Pons (tissue), 1 donor: ENCODE results near the gene JPH4.

Experiments
- DNase-seq: peaks from one replicate; pipeline ENCODE4 v3.0.0-alpha.2; 2016; ENCODE audit warnings: low spot score

The JPH4 gene

DNA sequence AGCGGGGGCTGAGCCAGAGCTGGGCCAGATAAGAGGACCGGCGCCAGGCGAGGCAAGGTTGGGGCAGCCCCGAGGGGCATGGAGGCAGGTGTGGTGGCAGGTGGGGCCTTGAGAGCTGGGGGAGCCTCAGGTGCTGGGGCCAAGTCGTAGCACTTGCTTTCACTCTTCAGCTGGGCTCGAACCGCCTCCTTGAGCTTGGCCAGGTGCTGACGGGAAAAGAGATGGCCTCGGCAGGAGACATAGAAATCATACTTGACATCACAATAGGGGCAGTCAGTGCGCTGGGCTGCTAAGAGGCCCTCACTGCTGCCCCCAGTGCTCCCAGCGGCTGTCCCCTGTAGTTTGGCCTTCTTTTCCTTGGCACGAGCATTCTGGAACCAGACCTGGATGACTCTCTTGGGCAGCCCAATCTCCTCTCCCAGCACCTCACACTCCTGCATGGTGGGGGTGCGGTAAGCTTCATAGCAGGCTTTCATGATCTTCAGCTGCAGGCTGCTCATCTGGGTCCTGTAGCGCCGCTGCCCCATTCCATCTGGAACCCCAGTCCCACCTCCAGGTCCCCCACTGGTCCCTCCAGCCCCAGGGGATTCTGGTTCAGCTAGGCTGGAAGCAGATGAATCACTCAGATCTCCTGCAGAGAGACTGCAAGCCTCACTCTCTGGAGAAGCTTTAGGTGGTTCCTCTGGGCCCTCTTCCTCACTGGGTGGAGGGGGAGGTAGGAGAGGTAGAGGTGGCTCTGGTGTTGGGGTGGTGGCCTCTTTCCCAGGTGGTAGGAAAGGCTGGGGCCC is 55.2 kb downstream of the JPH4 start:
- DNase-seq = no peak

DNA sequence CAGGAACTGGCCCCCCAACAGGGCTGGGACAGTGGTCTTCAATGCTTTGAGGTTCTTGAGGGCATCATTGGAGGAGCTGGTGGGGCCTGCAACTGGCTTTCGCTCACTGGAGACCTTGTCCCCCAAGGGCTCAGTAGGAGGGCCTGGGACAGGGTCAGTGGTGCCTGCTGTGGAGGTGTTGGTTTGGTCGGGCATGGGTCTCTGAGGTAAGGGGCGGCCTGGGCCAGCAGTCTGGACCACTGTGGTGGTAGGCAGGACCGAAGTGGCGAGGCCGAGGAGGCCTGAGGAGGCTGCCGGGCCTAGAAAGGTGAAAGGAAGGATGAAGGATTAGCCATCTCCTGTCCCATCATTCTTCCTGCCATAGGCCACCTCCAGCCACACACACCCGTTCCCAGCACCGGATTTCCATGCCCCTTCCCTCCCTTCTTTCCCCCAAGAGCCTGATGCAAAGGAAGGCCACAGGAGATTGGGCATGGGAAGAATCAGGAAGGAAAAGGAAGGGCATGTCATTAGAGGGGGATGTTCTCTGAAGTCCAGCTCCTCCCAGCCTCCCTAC is 55.9 kb downstream of the JPH4 start:
- DNase-seq = no peak

DNA sequence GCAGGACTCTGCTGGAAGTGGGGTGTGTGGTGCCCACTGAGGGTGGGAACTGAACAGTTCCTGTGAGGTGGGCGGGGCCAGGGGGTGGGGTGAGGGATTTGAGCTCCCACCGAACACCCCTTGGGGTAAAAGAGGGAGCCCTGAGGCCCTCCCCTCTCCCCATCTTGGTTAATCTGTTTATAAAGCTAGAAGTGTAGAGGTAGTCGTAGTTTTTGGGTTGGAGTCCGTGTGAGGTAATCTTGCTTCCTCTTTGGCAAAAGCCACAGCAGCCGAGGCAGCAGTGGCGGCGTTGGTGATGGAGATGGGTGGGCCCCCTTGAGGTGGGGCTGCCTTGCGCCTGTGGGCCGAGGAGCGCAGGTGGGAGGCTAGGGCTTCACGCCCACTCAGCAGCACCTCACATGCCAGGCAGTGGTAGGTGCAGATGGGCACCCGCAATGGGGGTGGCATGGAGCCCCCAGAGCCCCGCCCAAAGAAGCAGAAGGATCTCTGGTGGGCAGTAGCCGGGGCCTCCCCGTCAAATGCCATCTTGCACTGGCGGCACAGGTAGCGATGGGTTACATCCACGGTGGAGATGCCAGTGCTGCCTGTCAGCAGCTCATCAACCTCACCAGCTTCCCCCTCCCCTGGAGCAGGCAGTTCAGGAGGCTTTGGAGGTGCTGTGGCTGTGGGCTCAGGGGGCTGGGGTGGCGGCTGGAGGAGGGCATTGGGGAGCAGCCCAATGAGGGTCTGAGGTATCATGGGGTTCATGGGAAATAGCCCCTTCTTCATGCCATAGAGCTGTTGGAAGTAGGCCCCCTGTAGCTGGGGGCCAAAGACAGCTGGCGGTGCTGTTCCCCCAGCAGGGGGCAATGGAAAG is 56.6 kb downstream of the JPH4 start:
- DNase-seq = no peak

DNA sequence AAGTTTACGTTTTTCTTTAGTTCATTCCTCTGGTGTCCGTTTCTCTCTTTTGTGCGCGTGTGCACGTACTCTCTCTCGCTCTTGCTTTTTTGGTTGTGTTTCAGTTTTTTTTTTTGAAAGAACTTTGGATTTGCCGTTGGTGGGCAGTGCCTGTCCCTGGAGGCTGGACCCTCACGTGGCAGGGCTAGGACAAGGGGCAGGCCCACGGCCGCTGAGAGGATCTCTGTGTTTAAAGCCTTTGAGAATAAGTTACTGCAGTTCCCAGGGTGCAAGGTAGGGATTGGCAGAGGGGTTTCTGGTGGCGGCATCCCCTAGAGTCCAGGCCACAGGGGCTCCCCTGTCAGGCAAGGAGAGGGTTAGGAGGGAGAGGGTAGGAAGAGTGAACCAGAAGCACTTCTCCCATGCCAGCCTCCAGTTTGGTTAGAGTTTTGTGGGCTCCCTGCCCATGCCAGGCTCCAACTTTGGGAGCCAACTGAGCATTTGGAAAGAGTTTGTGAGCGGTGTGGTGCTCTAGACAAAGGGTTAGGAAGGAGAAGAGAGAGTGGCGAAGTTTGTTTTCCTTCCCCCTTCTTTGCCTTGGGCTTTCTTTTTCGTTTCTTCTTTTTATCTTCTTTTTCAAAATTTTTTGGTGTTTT is 57.6 kb downstream of the JPH4 start:
- DNase-seq = no peak

DNA sequence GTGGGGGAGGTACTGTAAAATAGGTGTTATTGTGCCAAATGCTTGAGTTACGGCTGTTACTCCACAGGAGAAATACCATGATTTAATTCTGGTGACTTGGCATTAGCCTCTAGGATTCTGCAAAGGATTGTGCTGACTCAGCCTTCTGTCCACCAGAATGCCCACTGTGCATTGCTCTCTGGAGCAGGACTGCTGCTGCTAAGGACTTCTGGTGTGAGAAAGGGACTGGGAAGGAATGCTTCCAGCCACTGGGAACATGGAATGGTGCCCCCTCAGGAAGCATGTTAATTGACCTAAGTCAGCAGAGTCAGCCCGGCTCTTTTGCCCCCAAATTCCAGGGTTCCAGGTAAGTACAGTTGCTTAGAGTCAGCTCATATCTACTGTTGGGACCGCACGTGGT is 59.9 kb downstream of the JPH4 start:
- no peak for DNase-seq
